BE2C (cell line): ENCODE data around the gene TCF7L2.

ENCODE experiments used
- DNase-seq: peaks from one replicate; pipeline ENCODE4 v3.0.0-alpha.2; 2020
- H3K27me3 ChIP-seq: fragments of 250-450 bp; sonication (Bioruptor Pico); 2 replicates; pipeline ENCODE4 v1.5.1; 2020; ENCODE audit warnings: mild to moderate bottlenecking
- H3K36me3 ChIP-seq: fragments of 250-450 bp; sonication (Bioruptor Pico); 2 replicates; pipeline ENCODE4 v1.5.1; 2020; ENCODE audit warnings: mild to moderate bottlenecking
- H3K4me1 ChIP-seq: fragments of 250-450 bp; sonication (Bioruptor Pico); 2 replicates; pipeline ENCODE4 v1.5.1; 2020
- H3K4me3 ChIP-seq: 2 replicates; pipeline ENCODE4 v1.5.1; 2011; ENCODE audit warnings: low read depth, low read length
- H3K9me3 ChIP-seq: fragments of 250-450 bp; sonication (Bioruptor Pico); 2 replicates; pipeline ENCODE4 v1.5.1; 2020
- CTCF ChIP-seq: IDR thresholded peaks from 2 replicates; pipeline ENCODE4 v1.5.1; 2012; ENCODE audit warnings: mild to moderate bottlenecking, low read depth, low read length

TCF7L2 gene

GRCh38 chr10:112912410-112912928 lies 37.6 kb upstream of the TCF7L2 start:
- no peak for DNase-seq
- no peaks in the 10 kb centered on the region for H3K36me3 ChIP-seq
- TF ChIP-seq CTCF = no peak
- no peaks in the 10 kb centered on the region; the same call in 1 of the 2 replicates for H3K4me1 ChIP-seq
- no peak overlapping the region for H3K4me3 ChIP-seq
- H3K27me3 ChIP-seq = no peaks in the 10 kb centered on the region
- H3K9me3 ChIP-seq = no peaks in the 10 kb centered on the region

GRCh38 chr10:112913255-112913654 lies 36.8 kb upstream of the TCF7L2 start:
- no peak for TF ChIP-seq CTCF
- DNase-seq = no peak
- no peak overlapping the region for H3K4me3 ChIP-seq
- H3K27me3 ChIP-seq = no peaks in the 10 kb centered on the region
- H3K4me1 ChIP-seq = no peaks in the 10 kb centered on the region; the same call in 1 of the 2 replicates
- no peaks in the 10 kb centered on the region for H3K9me3 ChIP-seq
- no peaks in the 10 kb centered on the region for H3K36me3 ChIP-seq

GRCh38 chr10:112913661-112914287 lies 36.3 kb upstream of the TCF7L2 start:
- H3K9me3 ChIP-seq = no peaks in the 10 kb centered on the region
- TF ChIP-seq CTCF = no peak
- H3K27me3 ChIP-seq = no peaks in the 10 kb centered on the region
- H3K4me1 ChIP-seq = no peaks in the 10 kb centered on the region; the same call in 1 of the 2 replicates
- DNase-seq = no peak
- H3K36me3 ChIP-seq = no peaks in the 10 kb centered on the region
- H3K4me3 ChIP-seq = no peak overlapping the region

- no peaks in the 10 kb centered on the region; the same call in 1 of the 2 replicates for H3K4me1 ChIP-seq
- TF ChIP-seq CTCF = no peak
- H3K9me3 ChIP-seq = no peaks in the 10 kb centered on the region
- DNase-seq = no peak
- no peak overlapping the region for H3K4me3 ChIP-seq
- H3K36me3 ChIP-seq = no peaks in the 10 kb centered on the region
- no peaks in the 10 kb centered on the region for H3K27me3 ChIP-seq
Measured at GRCh38 chr10:112914288-112914952, 35.6 kb upstream of the TCF7L2 start.

GRCh38 chr10:112915590-112916572 lies 34.2 kb upstream of the TCF7L2 start:
- Histone ChIP-seq H3K27me3 (no peaks in the 10 kb centered on the region), H3K4me1 (no peaks in the 10 kb centered on the region; the same call in 1 of the 2 replicates), H3K4me3 (no peak overlapping the region), H3K9me3 (no peaks in the 10 kb centered on the region), H3K36me3 (no peaks in the 10 kb centered on the region)
- no peak for TF ChIP-seq CTCF
- no peak for DNase-seq
